Osteocyte (in vitro differentiated cells): ENCODE data around the gene FLOT2. TPM values are rescaled to one million over a fixed set of nuclear protein-coding genes. Genes with fewer than 3 reads are reported as not detected.

Experiments used
- DNase-seq: peaks from one replicate; pipeline ENCODE4 v3.0.0; 2021; ENCODE audit warnings: mixed read lengths; ENCODE audit not compliant: unreplicated experiment; ENCODE audit errors: extremely low spot score
- H3K27ac Mint-ChIP-seq: one replicate; pipeline ENCODE4 v1.8.0; 2021; ENCODE audit warnings: mild to moderate bottlenecking, mixed read lengths; ENCODE audit not compliant: unreplicated experiment
- H3K27me3 Mint-ChIP-seq: one replicate; pipeline ENCODE4 v1.8.0; 2021; ENCODE audit warnings: mixed read lengths; ENCODE audit not compliant: unreplicated experiment
- H3K36me3 Mint-ChIP-seq: one replicate; pipeline ENCODE4 v1.8.0; 2021; ENCODE audit warnings: mixed read lengths; ENCODE audit not compliant: unreplicated experiment
- H3K4me1 Mint-ChIP-seq: one replicate; pipeline ENCODE4 v1.8.0; 2021; ENCODE audit warnings: mixed read lengths; ENCODE audit not compliant: unreplicated experiment
- H3K4me3 Mint-ChIP-seq: one replicate; pipeline ENCODE4 v1.8.0; 2021; ENCODE audit warnings: mild to moderate bottlenecking, moderate library complexity, mixed read lengths; ENCODE audit not compliant: unreplicated experiment
- H3K9me3 Mint-ChIP-seq: one replicate; pipeline ENCODE4 v1.8.0; 2021; ENCODE audit warnings: mixed read lengths; ENCODE audit not compliant: unreplicated experiment
- CTCF ChIP-seq: fragments of 200-600 bp; sonication (generic); IDR thresholded peaks from 2 replicates; pipeline ENCODE4 v1.5.0; 2021; ENCODE audit warnings: antibody characterized with exemption, mild to moderate bottlenecking, moderate library complexity
- long read RNA-seq: library from polyadenylated mRNA; unstranded; transcript quantifications from one replicate; pipeline ENCODE4 v2.0.0, GENCODE V29; 2021
- total RNA-seq: library from RNA; stranded (reverse); gene quantifications from 2 replicates; pipeline ENCODE4 v1.2.1, GENCODE V29; 2021

Gene FLOT2, protein sequence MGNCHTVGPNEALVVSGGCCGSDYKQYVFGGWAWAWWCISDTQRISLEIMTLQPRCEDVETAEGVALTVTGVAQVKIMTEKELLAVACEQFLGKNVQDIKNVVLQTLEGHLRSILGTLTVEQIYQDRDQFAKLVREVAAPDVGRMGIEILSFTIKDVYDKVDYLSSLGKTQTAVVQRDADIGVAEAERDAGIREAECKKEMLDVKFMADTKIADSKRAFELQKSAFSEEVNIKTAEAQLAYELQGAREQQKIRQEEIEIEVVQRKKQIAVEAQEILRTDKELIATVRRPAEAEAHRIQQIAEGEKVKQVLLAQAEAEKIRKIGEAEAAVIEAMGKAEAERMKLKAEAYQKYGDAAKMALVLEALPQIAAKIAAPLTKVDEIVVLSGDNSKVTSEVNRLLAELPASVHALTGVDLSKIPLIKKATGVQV
- total RNA-seq: 95.8 and 104 TPM in 2 replicates
- long read RNA-seq, transcript FLOT2-202 (11 exons, 2,618 nt): major isoform, 33 of 43 reads
- long read RNA-seq, partial matches to known transcripts: 3 of 43 reads
- long read RNA-seq, other reads (novel, unspliced or antisense): 4 of 43 reads

DNA sequence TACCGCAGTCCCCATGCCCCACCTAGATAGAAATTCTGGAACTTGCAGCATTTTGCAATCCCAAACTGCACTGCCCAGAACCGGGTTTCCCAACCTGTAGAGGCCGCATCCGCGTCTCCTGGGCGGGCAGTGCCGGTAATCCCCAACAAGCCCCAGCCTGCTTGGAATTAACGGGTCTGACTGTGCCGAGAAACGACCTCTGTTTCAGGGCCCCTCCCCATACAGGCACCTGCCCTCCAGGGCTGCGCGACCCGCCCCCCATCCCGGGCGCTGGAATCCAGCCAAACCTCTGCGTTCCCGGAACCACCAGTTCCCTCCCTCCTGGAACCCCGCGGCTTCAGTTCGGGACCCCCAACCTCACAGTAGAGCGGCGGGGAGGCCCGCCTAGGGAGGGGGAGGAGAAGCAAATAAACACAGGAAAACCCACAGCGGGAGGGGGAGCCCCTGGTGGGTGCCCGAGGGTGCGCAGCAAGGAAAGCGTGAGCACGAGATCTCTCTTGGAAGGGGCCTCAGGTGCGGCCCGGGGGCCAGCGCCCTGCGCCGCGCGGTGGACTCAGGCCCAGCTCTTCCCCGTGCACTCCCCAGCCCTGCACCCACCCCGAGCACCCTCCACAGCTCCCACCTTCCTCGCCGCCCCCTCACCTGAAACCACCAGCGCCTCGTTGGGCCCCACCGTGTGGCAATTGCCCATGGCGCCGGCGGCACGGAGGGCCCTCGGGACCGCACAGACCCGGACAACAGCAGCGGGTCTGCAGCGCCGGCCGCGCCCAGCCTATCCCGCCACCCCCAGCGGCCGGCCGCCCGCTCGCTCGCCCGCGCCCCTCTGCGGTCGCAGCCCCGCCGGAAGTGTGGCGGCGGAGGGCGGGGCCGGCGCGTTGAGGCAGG, at the start of gene FLOT2:
FLOT2 (minus strand) TSS at position 850 of the 885 bp plus-strand sequence; CDS start at position 691, 159 bp downstream.
- DNase-seq: no peak
- Mint-ChIP-seq H3K36me3 (peaks cover 3% of the 10 kb centered on the region), H3K9me3 (no peaks in the 10 kb centered on the region), H3K27ac (peak within 1 kb of the TSS; percentile 83), H3K27me3 (no peaks in the 10 kb centered on the region), H3K4me3 (peak within 1 kb of the TSS; percentile 88), H3K4me1 (peaks cover 47% of the 10 kb centered on the region)
- TF ChIP-seq CTCF: peak; percentile 29

GRCh38 chr17:28946239-28946638, 48.7 kb upstream of the FLOT2 start:
- peaks cover 10% of the 10 kb centered on the region for H3K36me3 Mint-ChIP-seq

DNA sequence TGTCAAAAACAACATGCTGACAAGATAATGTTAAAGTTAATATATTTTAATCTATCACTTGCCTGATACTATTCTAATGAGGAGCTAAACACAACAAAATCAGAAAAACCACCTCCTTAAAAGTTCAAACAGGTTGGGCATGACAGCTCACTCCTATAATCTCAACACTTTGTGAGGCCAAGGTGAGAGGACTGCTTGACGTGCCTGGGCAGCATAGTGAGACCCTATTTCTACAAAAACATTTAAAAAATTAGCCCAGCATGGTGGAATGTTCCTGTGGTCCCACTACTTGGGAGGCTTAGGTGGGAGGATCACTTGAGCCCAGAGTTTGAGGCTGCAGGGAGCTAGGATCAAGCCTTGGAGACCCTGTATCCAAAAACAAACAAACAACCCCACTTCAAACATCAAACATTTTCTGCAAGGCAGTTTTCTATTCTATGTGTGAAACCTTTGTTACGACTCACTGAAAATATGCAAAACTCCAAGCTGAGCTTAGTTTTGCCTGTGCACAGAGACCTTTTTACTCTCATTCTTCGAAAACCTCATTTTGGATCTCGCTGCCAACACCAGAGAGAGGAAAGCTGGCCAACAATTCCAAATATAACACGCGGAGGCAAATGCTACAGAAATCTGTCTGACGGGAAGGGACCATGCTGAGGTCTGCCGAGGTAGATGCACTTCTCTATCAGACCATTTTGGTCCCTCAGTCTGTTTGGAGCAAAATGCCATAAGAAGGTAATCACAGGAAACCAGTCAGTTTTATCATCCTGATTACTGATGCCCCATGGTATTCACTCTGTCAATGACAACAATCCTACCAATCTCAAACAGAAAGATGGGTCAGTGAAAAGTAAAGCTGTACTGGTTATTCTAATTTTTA, 47.6 kb upstream of the FLOT2 start:
- H3K9me3 Mint-ChIP-seq: no peaks in the 10 kb centered on the region
- H3K36me3 Mint-ChIP-seq: peaks cover 14% of the 10 kb centered on the region
- DNase-seq: no peak
- no peak for TF ChIP-seq CTCF
- peak overlapping the region; percentile 84 for H3K27ac Mint-ChIP-seq
- no peaks in the 10 kb centered on the region for H3K27me3 Mint-ChIP-seq
- no peak overlapping the region for H3K4me3 Mint-ChIP-seq
- peaks cover 47% of the 10 kb centered on the region for H3K4me1 Mint-ChIP-seq

More at GRCh38 chr17:28946239-28946638, 48.7 kb upstream of the FLOT2 start:
- no peaks in the 10 kb centered on the region for H3K9me3 Mint-ChIP-seq
- H3K4me3 Mint-ChIP-seq: peak overlapping the region; percentile 7
- DNase-seq: no peak
- TF ChIP-seq CTCF: no peak
- H3K27ac Mint-ChIP-seq: peak overlapping the region; percentile 84
- peaks cover 44% of the 10 kb centered on the region for H3K4me1 Mint-ChIP-seq
- H3K27me3 Mint-ChIP-seq: no peaks in the 10 kb centered on the region

DNA sequence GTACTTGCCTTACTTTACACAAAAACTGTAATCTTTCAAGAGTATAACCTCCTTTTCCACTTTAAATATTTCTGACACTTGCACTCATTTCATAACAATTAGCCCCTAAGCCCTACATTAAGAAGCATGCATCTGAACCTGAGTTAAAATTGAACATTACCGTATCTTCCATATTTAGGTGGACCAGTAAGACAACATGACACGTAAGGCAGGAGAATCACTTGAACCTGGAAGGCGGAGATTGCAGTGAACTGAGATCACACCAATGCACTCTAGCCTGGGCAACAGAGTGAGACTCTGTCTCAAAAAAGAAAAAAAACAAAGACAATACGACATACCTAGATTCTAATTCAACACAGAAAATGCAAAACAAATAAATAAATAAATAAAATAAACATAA, 46.8 kb upstream of the FLOT2 start:
- H3K4me1 Mint-ChIP-seq: peaks cover 52% of the 10 kb centered on the region
- no peak for TF ChIP-seq CTCF

More for the DNA sequence above, 46.8 kb upstream of the FLOT2 start:
- no peak for DNase-seq
- H3K4me3 Mint-ChIP-seq: no peak overlapping the region
- peaks cover 14% of the 10 kb centered on the region for H3K36me3 Mint-ChIP-seq
- peak overlapping the region; percentile 44 for H3K27ac Mint-ChIP-seq
- no peaks in the 10 kb centered on the region for H3K9me3 Mint-ChIP-seq
- no peaks in the 10 kb centered on the region for H3K27me3 Mint-ChIP-seq
